Measurements from ENCODE around the gene ZNF654.

DNA sequence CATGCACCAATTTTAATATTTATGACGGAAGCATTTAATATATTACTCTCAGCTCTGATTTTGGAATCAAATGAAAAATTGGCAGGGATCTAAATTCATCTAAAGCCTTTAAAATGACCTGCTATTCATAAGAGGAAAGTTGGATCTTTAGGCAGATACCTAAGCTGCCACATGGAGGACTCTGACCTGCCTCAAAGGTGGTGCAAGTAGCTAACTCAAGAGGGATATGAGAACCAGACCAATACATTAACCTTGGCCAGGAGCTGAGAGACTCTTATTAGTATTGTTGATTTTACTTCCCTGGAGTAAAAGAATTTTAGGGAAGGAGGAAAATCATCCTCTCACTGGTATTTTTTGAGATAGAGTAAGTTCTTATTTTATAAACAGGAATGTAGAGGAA lies 17.7 kb downstream of the ZNF654 start:
- TF ChIP-seq, protein P1, sequence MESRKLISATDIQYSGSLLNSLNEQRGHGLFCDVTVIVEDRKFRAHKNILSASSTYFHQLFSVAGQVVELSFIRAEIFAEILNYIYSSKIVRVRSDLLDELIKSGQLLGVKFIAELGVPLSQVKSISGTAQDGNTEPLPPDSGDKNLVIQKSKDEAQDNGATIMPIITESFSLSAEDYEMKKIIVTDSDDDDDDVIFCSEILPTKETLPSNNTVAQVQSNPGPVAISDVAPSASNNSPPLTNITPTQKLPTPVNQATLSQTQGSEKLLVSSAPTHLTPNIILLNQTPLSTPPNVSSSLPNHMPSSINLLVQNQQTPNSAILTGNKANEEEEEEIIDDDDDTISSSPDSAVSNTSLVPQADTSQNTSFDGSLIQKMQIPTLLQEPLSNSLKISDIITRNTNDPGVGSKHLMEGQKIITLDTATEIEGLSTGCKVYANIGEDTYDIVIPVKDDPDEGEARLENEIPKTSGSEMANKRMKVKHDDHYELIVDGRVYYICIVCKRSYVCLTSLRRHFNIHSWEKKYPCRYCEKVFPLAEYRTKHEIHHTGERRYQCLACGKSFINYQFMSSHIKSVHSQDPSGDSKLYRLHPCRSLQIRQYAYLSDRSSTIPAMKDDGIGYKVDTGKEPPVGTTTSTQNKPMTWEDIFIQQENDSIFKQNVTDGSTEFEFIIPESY (IDR thresholded peaks at IDR 0.05; ENCODE audit: extremely low read depth, insufficient replicate concordance, low read length): no peak
- TF ChIP-seq TCF7L2 (IDR thresholded peaks at IDR 0.05; ENCODE audit: borderline replicate concordance, extremely low read depth, insufficient read depth, insufficient read length) (no peak), EZH2 (IDR thresholded peaks at IDR 0.05) (no peak), POLR2A (IDR thresholded peaks at IDR 0.05; ENCODE audit: borderline replicate concordance, extremely low read depth, insufficient read depth, insufficient read length) (no peak), POLR2AphosphoS5 (IDR thresholded peaks at IDR 0.05; ENCODE audit: low read depth, low read length) (no peak)
- TF ChIP-seq, protein P2, sequence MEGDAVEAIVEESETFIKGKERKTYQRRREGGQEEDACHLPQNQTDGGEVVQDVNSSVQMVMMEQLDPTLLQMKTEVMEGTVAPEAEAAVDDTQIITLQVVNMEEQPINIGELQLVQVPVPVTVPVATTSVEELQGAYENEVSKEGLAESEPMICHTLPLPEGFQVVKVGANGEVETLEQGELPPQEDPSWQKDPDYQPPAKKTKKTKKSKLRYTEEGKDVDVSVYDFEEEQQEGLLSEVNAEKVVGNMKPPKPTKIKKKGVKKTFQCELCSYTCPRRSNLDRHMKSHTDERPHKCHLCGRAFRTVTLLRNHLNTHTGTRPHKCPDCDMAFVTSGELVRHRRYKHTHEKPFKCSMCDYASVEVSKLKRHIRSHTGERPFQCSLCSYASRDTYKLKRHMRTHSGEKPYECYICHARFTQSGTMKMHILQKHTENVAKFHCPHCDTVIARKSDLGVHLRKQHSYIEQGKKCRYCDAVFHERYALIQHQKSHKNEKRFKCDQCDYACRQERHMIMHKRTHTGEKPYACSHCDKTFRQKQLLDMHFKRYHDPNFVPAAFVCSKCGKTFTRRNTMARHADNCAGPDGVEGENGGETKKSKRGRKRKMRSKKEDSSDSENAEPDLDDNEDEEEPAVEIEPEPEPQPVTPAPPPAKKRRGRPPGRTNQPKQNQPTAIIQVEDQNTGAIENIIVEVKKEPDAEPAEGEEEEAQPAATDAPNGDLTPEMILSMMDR (IDR thresholded peaks at IDR 0.05 in 2 of 3, conservative IDR thresholded peaks at IDR 0.05 in 1 of 3; ENCODE audit: borderline replicate concordance in 1 of 3, insufficient read depth in 1 of 3, low read depth in 2 of 3, low read length in 2 of 3): no peak
- TF ChIP-seq, protein P3, sequence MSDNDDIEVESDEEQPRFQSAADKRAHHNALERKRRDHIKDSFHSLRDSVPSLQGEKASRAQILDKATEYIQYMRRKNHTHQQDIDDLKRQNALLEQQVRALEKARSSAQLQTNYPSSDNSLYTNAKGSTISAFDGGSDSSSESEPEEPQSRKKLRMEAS (IDR thresholded peaks at IDR 0.05): no peak

Measured in HCT116 (cell line).